NCI-H524 (cell line): Measurements from ENCODE around the gene IGFBP5.

Experiments
- DNase-seq, 2 experiments: peaks; one replicate each; lab custom pipeline; 2025; lab: John Stamatoyannopoulos, UW

The IGFBP5 gene

DNA sequence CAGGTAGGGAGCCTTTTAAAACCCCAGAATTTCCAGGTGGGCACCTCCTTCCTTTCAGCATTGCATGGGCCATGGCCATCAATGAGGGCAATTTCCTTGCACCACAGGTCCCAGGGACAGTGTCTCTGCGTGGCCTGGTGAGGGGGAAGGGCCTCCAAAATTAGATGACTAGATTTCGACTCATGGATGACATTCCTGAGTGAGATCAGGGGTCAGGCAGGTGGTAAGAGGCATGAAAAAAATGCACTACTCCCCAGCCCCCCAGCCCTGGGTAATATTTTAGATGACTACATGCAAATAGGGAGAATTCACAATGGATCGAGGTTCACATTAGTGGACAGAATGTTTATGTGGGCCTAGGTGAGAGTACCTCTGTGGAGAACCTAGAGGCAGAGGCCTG, 19.0 kb upstream of the IGFBP5 start:
- DNase-seq = no peak

DNA sequence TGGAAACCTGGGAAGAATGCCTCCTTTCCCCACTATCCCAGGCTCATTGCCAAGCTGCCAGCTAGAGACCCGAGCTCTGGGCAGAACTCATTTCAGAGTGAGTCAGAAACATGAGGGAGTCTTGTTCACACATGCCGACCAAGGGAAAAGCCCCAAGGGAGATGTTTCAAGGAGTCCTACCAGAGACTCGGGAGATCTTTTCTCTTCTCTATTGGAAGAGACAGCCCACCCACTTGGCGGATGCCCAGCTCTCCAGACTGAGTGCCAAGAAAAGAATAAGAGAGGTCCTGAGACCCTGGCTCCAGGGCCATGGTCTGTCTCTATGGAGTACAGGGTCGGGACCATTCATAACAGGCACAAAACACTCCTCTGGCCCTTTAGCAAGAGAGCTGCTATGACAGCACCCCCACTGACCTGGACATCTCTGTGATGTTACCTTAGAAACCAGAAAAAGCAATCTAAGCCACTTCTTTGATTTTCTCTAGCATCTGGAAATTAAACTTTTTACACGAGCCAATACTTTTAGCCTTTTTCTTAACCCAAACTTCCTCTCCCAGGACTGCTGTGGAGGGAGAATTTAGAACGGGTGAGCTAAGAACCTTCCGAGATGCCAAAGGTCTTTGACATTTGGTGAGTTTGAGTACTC, 18.5 kb upstream of the IGFBP5 start:
- DNase-seq = no peak

DNA sequence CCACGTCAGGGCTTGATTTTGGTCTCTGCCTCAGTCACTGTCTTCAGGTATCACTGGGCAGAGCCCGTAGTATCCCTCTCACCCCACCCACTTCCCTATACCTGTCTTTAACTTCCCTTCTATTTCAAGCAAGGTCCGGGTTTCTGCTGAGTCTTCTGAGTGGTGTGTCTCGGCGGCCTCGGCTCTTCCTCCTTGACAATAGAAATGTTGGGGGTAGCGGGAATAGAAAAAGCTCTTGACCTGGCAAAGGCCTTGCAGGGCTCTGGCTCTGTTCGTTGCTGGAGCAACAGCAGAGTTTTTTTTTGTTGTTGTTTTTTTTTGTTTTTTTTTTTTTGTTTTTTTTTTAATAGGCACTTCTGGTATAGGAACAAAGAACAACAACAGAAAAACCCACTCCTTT, 16.0 kb upstream of the IGFBP5 start:
- DNase-seq = no peak

DNA sequence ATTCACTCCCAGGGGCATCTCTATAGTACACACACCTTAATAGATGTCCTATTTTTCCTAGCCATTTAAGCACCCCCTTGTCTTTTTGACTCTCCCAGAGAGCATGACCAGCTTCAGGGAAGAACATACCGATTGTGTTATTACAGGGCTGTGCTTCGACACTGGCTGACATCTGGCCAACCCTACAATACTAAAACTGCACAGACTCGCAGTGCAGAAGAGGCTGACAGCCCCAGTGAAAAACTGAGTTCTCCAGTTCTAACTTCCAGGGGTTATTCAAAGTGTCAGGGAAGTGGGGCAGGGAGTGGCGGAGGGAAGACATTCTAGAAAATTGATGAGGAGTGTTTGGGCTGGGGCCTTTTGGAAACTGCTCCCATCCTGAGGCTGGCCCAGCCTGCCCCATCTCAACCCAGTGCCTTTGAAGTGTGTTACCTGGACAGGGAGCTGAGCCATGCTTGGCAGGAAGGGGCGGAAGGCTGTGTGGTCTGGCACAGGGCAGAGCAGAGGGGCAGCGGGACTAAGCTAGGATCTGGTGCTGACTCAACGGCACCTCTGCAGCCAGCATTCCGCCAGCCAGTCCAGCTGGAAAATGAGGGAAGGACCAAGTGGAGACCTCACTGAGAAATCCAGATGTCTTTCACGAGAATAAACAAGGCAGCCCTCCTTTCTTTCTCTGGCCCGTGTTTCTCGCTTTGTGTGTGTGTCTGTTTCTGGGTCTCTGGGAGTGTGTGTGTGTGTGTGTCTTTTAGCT, 15.4 kb upstream of the IGFBP5 start:
- DNase-seq = no peak

DNA sequence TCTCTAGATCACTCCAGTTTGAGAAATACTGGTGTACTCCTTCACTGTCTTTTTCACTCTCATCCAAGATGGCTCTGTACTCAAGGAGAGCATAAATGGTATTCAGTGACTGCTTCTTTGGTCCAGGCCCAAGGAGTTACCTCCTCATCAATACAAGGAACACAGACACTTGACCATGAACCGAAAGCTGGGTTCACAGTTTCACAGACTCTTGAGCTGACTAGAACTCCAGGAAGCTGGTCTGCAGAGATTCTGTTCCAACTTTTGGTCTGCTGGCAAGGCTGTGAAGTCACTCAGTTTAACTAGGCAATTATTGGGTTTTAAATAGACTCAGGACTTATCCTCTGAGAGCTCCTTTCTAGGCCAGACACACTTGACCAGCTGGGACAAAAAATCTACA, 7.4 kb upstream of the IGFBP5 start:
- no peak for DNase-seq

DNA sequence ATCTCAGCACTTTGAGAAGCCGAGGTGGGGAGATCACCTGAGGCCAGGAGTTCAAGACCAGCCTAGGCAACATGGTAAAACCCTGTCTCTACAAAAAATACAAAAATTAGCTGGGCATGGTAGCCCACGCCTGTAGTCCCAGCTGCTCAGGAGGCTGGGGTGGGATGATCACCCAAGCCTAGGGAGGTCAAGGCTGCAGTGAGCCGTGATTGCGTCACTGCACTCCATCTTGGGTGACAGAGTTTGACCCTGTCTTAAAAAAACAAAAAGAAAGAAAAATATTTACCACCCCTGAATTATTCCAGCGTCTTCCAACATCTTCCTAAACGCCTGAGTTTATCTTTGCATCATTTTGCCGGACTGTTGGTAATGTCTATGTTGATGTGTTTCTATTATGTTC, 6.2 kb upstream of the IGFBP5 start:
- no peak for DNase-seq

DNA sequence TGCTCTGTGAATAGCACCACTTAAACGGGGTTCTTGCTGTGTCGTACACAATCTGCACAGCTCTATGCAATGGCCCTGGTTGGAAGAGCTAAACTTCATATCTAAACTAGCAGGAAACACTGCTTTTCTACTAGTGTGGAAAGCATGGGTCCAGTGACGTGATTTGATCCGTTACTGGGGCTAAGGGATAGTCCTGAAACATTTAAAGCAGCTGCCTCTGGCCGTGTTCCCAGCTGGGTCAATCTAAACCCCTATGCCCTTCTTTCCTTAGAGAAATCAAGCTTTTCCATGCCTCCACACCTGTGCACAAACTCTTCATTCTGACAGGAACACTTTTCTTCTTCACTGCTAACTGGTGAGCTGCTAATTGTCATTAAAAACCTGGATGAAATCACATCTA, 5.4 kb upstream of the IGFBP5 start:
- no peak for DNase-seq

DNA sequence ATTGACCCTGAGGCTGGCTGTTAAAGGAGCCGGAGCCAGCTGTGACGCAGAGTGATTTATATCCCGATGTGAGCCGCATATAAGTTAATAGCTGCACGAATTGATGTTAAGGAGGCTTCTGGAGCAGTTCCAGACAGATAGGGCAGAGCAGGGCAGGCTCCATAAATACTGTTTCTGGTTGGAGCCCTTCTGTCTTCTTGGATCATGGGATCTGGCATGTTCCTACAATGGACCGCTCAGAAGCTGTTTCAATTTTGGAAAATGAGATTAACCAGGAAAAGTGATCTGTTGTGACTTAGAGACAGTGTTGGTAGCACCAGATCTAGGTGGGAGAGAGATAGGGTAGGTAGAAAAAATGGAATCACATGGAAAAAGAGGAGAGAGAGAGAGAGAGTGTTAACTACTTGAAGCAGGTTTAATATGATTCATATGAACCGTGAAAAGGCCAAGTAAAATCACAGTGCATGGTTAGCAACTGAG, 4.8 kb upstream of the IGFBP5 start:
- DNase-seq = peak in 1 of 2 experiments; percentile 36

DNA sequence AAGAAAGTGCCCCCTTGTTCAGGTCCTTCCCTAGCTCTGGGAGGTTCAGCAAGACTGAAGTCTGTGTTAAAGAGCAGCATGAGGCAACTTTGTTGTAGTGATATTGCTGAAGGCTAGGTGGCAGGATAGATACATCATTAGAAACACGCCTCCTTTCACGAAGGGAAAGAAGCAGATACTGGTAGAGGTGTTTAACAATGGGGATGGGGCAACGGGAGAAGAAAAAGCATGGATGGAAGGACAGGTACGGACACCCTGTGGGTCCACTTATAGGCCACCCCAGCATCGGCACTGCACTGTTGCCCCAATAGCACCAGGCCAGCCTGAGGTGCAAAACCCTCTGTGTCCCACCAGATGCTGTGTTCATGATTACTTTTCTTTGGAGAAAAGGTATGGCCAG, 3.5 kb upstream of the IGFBP5 start:
- DNase-seq = peak; percentile 31 to 79

DNA sequence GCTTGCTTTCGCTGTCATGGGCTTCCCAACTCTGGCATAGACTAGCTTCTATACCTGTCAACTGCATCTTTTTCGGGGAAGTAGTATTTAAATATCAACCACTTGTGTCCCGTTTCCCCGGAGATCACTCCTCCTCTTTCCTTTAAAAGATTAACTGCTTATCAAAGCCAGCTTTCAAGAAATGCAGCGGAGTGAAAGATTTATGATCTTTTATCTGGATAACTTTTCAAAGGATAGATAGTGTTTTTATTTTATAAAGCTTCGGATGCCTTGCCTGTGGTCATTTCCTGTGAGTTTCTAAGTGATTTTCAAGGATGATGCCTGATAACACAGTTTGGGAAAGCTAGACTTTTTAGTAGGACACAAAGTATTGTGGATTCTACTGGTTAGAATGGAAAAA, 2.9 kb upstream of the IGFBP5 start:
- DNase-seq = no peak

DNA sequence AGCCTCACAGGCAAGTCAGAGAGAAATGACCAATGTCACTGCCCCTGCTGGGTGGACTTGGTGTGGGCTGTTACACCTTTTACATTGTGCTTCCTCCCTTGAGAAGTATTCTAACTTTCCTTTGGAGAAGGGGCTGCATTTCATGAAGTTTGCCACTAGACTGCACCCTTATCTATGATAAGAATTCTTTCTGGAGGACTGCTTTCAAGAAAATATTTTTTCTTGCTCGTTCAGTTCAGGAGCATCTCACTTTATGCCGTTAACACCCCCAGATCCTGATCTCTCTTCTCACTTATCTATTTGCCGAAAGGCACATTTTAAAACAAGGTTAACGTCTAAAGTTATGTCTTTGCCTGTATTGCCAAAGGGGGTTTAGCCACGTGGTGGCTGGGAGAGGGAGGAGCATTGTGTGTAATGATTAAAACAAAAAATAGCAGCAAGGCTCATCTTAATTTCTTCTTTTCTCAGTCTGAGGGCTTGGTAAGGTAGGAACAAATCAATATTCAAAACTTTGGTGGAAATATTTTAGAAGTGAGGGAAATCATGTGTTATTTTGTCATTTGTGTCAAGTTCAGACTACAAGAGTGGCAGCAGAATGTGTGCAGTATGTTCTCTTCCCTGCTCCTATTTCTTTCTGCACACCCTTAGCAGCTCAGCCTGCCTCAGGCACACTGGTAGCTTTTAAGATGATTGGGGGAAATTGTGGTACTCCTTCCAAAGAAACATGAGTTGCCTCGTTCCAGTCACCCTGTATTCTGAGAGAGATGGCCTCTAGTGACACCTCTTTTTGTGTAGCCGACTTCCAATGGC, 1.6 kb upstream of the IGFBP5 start:
- peak in 1 of 2 experiments; percentile 66 for DNase-seq

DNA sequence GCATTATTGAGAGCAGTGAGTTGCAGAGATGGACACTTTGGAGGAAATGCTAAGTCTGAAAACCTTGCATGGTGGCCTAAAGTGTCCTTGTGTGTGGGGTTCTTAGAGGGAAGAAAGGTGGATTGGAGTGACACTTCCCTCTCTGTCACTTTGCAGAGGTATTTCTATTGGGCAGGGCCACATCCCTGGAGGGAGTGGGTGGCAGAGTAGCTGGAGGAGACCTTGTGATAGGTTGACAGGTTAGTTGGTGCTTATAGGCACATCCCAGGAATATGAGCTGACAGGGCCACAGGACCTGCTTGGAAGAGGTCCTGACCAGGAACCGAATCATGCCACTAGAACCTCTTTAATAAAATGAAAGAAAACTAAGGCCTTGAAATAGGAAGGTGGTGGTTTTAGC, 972 bp upstream of the IGFBP5 start:
- DNase-seq = no peak

DNA sequence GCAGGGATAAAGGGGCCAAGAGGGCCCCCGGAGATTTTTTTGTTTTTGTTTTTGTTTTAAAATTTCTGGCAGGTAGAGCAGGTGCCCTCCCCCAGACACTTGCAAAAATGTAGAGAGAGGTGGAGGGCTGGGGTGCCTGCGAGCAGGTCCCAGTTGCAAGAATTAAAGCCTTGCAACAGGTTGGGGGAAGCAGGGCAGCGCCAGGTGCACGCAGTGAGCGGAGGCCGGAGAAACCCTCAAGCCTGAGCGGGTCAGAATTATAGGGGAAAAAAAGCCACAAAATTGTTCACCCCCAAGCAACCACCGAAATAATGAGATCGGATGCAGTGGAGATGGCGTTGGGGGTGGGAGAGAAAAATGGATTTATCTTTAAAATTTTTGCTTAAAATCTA, 527 bp downstream of the IGFBP5 start:
- no peak for DNase-seq

DNA sequence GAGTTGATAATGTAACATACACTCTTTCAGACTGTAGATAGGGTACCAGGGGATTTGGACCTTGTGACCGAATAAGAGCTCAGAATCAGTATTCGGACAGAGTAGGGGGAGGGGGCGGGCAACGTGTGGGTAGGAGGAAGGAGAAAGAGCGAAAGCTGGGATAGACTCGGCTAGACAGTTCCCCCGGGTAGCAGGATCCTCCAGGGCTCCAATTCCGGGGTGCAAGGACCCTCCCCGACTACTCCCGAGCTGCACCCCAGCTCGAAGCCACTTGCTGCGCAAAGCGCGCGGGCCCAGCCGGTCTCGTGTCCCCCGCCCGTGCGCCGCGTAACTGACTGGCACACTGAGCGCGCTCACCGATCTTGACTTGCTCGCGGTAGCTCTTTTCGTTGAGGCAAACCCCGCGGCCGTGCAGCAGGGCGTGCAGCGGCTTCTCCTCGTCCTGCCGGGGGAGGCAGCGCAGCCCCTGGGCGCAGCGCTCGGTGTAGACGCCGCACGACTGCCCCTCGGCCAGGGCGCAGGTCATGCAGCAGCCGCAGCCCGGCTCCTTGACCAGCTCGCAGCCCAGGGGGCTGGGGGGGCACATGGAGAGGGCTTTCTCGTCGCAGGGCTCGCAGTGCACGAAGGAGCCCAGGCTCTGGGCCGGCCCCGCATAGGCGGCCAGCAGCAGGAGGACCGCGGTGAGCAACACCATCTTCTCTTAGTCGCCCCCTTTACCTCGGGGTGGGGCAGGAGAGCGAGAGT, 1.1 kb downstream of the IGFBP5 start:
- peak; percentile 35 to 73 for DNase-seq

DNA sequence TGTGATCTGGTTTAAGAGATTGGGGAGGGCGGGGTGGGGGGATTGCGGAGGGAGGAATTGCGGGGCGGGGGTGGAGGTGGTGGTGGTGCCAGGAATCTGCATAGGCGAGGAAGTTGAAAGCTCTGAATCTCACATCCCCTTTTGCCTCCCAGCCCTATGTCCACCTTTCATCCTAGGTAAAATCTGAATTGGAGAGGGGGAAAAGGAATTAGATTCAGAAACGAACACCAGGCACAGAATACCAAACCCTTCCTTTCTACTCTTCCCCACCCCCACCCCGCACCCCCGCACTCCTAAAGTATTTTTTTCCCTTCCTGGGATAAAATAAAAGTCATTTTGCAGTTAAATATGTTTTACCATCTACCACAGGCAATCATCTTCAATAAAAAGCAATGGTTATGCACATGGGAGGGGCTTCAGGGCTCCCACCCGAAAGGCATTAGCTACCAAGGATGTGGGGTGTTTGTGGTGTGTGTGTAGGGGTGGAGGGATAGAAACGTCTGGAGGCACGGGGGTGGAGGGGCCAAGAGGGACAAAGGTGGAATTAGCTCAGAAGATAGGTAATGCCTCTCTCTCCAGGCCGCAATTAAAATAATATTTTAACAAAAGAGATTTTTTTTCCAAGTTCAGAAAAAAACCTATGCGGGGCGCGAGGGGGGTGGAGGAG, 1.8 kb downstream of the IGFBP5 start:
- no peak for DNase-seq

DNA sequence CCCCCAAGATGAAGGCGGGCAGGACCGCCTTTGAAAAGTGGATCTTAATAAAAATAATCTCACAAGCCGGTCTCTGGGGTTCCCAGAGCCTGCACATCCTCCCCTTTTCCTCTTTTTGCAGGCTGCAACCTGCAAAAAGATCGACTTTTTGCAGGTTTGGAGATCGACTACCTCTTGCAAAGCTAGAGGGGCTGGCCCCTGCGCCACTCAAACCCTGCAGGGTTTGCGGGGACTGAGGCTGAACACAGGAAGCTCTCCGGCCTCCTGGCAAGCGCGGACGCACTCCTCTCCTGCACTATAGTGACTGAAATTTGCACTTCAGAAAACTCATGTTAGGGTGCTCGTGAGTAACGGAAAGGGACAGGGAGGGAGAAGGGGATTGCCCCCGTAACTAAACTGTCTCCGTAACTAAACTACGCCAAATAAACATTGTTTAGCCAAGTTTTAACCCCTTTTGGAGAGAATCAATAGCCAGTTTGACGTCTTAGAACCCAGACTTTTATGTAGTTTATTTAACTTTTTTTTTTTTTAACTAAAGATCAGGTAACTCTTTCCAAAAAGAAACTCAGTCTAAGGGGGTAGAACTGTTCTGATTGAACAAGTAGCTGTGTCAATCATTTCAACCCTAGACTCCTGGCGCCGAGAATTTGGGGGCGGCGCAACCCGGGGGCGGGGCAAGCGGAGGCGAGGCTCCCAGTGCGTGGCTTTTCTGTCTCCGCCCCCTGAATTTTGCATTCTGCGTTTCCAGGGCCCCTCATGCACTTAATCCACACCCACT, 2.5 kb downstream of the IGFBP5 start:
- peak; percentile 82 to 91 for DNase-seq

DNA sequence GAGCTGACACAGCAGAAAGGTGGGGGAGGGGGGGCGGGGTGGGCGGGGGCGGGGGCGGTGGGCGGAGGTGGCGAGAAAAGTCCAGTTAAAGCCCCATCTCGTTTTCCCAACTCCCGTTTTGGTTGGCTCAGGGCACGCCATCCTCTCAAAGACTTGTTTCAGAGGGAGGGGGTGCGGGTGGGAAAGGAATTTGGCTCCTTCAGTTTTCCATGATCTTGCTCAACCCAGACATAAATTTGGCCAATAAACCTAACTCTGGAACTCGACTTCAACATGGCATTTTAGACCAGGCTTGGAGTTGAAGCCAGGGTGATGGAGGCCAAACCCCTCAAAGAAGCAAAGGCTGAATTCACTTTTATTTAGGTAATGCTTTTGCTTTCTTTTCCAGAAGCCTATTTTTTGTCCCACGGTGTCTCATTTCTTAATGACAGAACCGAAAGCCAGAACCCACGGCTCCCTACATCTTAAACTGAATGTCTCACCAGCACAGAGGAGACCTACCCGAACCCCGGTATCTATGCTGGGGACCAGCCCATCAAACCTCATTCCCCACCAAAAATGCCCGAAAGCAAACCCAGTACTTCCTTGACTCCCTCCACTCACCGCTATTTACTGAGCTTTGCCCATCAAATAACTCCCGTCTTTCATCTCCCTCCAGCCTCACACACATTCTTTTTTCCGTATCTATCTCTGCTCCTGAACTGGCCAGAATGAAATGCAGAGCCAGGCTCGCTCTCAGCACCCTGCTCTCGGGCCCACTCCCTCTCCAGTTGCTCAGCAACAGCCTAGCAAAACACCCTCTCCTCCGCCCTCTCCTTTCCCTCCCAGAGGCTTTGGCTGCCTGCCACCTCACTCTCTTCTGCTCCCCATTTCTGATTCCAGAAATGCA, 4.3 kb downstream of the IGFBP5 start:
- peak; percentile 77 to 86 for DNase-seq

DNA sequence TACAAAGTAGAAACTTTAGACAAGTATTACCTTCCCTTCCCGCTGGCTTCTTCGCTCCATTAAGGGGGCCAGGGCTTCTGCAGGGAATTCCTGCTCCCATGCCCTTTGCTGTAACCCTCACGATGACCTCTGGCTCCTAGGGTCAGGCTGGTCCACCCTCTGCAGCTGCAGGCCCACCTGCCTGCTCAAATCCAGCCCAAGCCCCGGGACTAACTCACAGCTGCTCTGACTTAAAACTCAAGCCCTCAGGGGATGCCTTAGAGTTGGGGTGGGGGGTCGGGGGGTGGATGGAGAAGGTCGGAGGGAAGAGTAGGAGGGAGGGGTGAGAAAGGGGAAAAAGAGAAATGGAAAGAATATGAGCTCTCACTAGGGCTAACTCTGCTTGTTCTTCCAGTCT, 4.9 kb downstream of the IGFBP5 start:
- DNase-seq = no peak

DNA sequence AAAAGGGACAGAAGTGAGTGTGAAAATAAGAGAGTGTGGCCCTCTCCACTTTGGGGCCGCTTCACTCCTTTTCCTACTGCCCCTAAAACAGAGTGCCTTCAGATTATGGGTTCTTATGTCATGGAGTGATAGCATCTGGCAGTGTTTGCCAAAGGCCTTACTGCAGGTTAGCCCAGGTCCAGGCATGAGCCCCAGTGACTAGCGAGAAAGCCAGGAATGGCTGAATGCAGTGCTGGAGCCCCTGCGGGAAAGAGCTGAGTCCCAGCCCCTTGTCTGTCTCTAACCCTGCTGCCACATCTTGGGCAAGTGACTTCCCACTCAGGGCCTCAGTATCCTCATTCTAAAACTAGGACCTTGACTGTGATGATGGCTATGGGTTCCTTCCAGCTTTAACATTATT, 6.0 kb downstream of the IGFBP5 start:
- DNase-seq = peak in 1 of 2 experiments; percentile 44
